Astrocyte of the spinal cord (primary cell): ENCODE measurements around the gene HDAC7.

ENCODE experiments used
- DNase-seq: peaks from one replicate; pipeline ENCODE4 v3.0.0; 2011; ENCODE audit warnings: low read depth, low spot score
- H3K4me3 ChIP-seq: 2 replicates; pipeline ENCODE4 v1.5.1; 2011; ENCODE audit warnings: low read depth, mild to moderate bottlenecking, low read length, moderate library complexity
- CTCF ChIP-seq: IDR thresholded peaks from 2 replicates; pipeline ENCODE4 v1.5.1; 2012; ENCODE audit warnings: low read depth, mild to moderate bottlenecking, low read length, inconsistent platforms
- in situ Hi-C: cut with HindIII; loops from 2 replicates; pipeline ENCODE4 v1.10.0; 2017; ENCODE audit warnings: low sequenced_read_pairs

Gene HDAC7

GRCh38 chr12:47775100-47775911 is 44.4 kb downstream of the HDAC7 start:
- in situ Hi-C loops = no loop called here

GRCh38 chr12:47774663-47775062 is 45.0 kb downstream of the HDAC7 start:
- no peak for TF ChIP-seq CTCF
- no peak for DNase-seq
- in situ Hi-C loops = no loop called here
- H3K4me3 ChIP-seq = no peak overlapping the region

More at GRCh38 chr12:47775100-47775911, 44.4 kb downstream of the HDAC7 start:
- no peak for DNase-seq
- H3K4me3 ChIP-seq = no peak overlapping the region
- no peak for TF ChIP-seq CTCF

- no peak for TF ChIP-seq CTCF
- in situ Hi-C loops = no loop called here
- no peak for DNase-seq
- H3K4me3 ChIP-seq = peak overlapping the region; percentile 51
Measured at GRCh38 chr12:47773858-47774580, 45.7 kb downstream of the HDAC7 start.

GRCh38 chr12:47773062-47773857 is 46.4 kb downstream of the HDAC7 start, which contains the start of gene SLC48A1:
TSS of gene SLC48A1 (plus strand) at chr12:47773238. CDS start at chr12:47773305, 67 bp downstream.
- H3K4me3 ChIP-seq = peak within 1 kb of the TSS; percentile 51
- DNase-seq = no peak
- TF ChIP-seq CTCF = peak; percentile 29
- in situ Hi-C loops = no loop called here

GRCh38 chr12:47772738-47773061 is 47.0 kb downstream of the HDAC7 start:
- in situ Hi-C loops = no loop called here
- DNase-seq = no peak
- peak overlapping the region; percentile 47 for H3K4me3 ChIP-seq
- no peak for TF ChIP-seq CTCF

- DNase-seq = no peak
- no peak for TF ChIP-seq CTCF
- in situ Hi-C loops = no loop called here
- H3K4me3 ChIP-seq = no peak overlapping the region
Measured at GRCh38 chr12:47772094-47772660, 47.5 kb downstream of the HDAC7 start.
